Tibial nerve (tissue), 4 donors: ENCODE measurements around the gene FAM9C. TPM values are rescaled to one million over a fixed set of nuclear protein-coding genes. Genes with fewer than 3 reads are reported as not detected.

Experiments
- DNase-seq, 2 donors: peaks; one replicate each; pipeline ENCODE4 v3.0.0-alpha.2; 2019; ENCODE audit warnings: low spot score in 2 of 2
- H3K27ac ChIP-seq, 4 donors: fragments of 200-600 bp; sonication (generic) in 3 of 4; one replicate each; pipeline ENCODE4 v1.5.1; 2017 to 2019; ENCODE audit warnings: mild to moderate bottlenecking in 1 of 4
- H3K27me3 ChIP-seq, 2 donors: fragments of 200-600 bp; sonication (generic) in 1 of 2; one replicate each; pipeline versions ENCODE4 v1.5.1 to v1.6.0; 2017 to 2019
- H3K36me3 ChIP-seq, 3 donors: fragments of 200-600 bp; sonication (generic); one replicate each; pipeline ENCODE4 v1.5.1; 2018 to 2019
- H3K4me1 ChIP-seq, 4 donors: fragments of 200-600 bp; sonication (generic) in 3 of 4; one replicate each; pipeline ENCODE4 v1.5.1; 2017 to 2019
- H3K4me3 ChIP-seq, 4 donors: fragments of 200-600 bp; sonication (generic) in 3 of 4; one replicate each; pipeline ENCODE4 v1.5.1; 2017 to 2019; ENCODE audit warnings: mild to moderate bottlenecking in 1 of 4, moderate library complexity in 1 of 4
- H3K9me3 ChIP-seq, 4 donors: fragments of 200-600 bp; sonication (generic) in 3 of 4; one replicate each; pipeline ENCODE4 v1.5.1; 2017 to 2019
- CTCF ChIP-seq, 5 experiments: fragments of 200-600 bp in 3 of 5; fragments of 450-650 bp in 2 of 5; sonication (generic) in 3 of 5; IDR thresholded peaks; one replicate each; pipeline ENCODE4 v1.5.1; 2016 to 2019; ENCODE audit warnings: antibody characterized with exemption in 5 of 5, mild to moderate bottlenecking in 3 of 5, moderate library complexity in 2 of 5
- EP300 ChIP-seq, 2 donors: sonication (generic); formaldehyde crosslinking; IDR thresholded peaks; one replicate each; pipeline ENCODE4 v1.6.1; 2017; ENCODE audit warnings: antibody characterized with exemption in 2 of 2, mild to moderate bottlenecking in 1 of 2
- POLR2A ChIP-seq, 2 donors: fragments of 450-650 bp; IDR thresholded peaks; one replicate each; pipeline ENCODE4 v1.6.1; 2017; ENCODE audit warnings: antibody characterized with exemption in 2 of 2, mild to moderate bottlenecking in 2 of 2, moderate library complexity in 2 of 2
- WGBS, 2 donors: methylation state at CpG; one replicate each; pipeline ENCODE4 v1.1.5; 2018; 5-methylcytosine and 5-hydroxymethylcytosine counted together
- total RNA-seq, 4 donors: library from RNA; depleted of rRNA; stranded (reverse); fragments of >200 nt; gene quantifications; one replicate each; pipeline ENCODE4 v1.1.0, GENCODE V29; 2016

The FAM9C gene
- not detected for total RNA-seq

GRCh38 chrX:13044441-13044840, at the start of gene FAM9C:
FAM9C (minus strand) TSS chrX:13044620; CDS start chrX:13043789, 831 bp downstream.
- no peaks in the 10 kb centered on the region for H3K27me3 ChIP-seq
- H3K4me3 ChIP-seq: no peak within 1 kb of the TSS
- H3K36me3 ChIP-seq: no peaks in the 10 kb centered on the region
- no peaks in the 10 kb centered on the region for H3K9me3 ChIP-seq
- H3K4me1 ChIP-seq: no peaks in the 10 kb centered on the region
- 88 to 100% methylated on average over 3 to 21 of the region's 21 CpGs for WGBS, 2 donors
- H3K27ac ChIP-seq: no peak within 1 kb of the TSS
- TF ChIP-seq EP300 (IDR thresholded peaks at IDR 0.05) (no peak), POLR2A (IDR thresholded peaks at IDR 0.05) (no peak), CTCF (IDR thresholded peaks at IDR 0.05) (no peak)
- no peak for DNase-seq

GRCh38 chrX:13093529-13094140, 49.2 kb upstream of the FAM9C start:
- no peak for DNase-seq
- no peaks in the 10 kb centered on the region for H3K27me3 ChIP-seq
- H3K9me3 ChIP-seq: no peaks in the 10 kb centered on the region
- TF ChIP-seq CTCF (IDR thresholded peaks at IDR 0.05) (no peak), EP300 (IDR thresholded peaks at IDR 0.05) (no peak), POLR2A (IDR thresholded peaks at IDR 0.05) (no peak)
- peak overlapping the region in 1 of 4 donors; percentile 45 for H3K27ac ChIP-seq
- H3K36me3 ChIP-seq: no peaks in the 10 kb centered on the region
- H3K4me3 ChIP-seq: no peak overlapping the region
- WGBS, 2 donors: 85 to 88% methylated on average over 5 to 6 of the region's 6 CpGs
- H3K4me1 ChIP-seq: peaks cover 0 to 26% (median 2%) of the 10 kb centered on the region in 4 donors

GRCh38 chrX:13092455-13092941, 48.1 kb upstream of the FAM9C start:
- Histone ChIP-seq H3K4me1 (peaks cover 0 to 26% (median 2%) of the 10 kb centered on the region in 4 donors), H3K9me3 (no peaks in the 10 kb centered on the region), H3K27ac (peak overlapping the region in 3 of 4 donors; percentile 72 to 76 (median 76)), H3K4me3 (no peak overlapping the region), H3K27me3 (no peaks in the 10 kb centered on the region), H3K36me3 (no peaks in the 10 kb centered on the region)
- no peak for DNase-seq
- TF ChIP-seq CTCF (IDR thresholded peaks at IDR 0.05) (peak in 1 of 5 experiments; percentile 8), EP300 (IDR thresholded peaks at IDR 0.05) (no peak), POLR2A (IDR thresholded peaks at IDR 0.05) (no peak)
- 69 to 74% methylated on average over 4 to 5 of the region's 7 CpGs for WGBS, 2 donors

GRCh38 chrX:13091111-13091765, 46.8 kb upstream of the FAM9C start:
- TF ChIP-seq EP300 (IDR thresholded peaks at IDR 0.05) (no peak), CTCF (IDR thresholded peaks at IDR 0.05) (no peak), POLR2A (IDR thresholded peaks at IDR 0.05) (no peak)
- Histone ChIP-seq H3K27me3 (no peaks in the 10 kb centered on the region), H3K27ac (peak overlapping the region in 3 of 4 donors; percentile 76 to 84 (median 76)), H3K36me3 (no peaks in the 10 kb centered on the region), H3K4me3 (no peak overlapping the region), H3K4me1 (peaks cover 0 to 26% (median 2%) of the 10 kb centered on the region in 4 donors), H3K9me3 (no peaks in the 10 kb centered on the region)
- no peak for DNase-seq
- 63 to 65% methylated on average over 6 of the region's 6 CpGs for WGBS, 2 donors
